Gastrocnemius medialis (tissue), 4 donors: ENCODE results near the gene PPP2R3C.

ENCODE experiments used
- POLR2A ChIP-seq, 2 donors: fragments of 450-650 bp; IDR thresholded peaks; one replicate each; pipeline ENCODE4 v1.6.1; 2017; ENCODE audit warnings: antibody characterized with exemption in 2 of 2, mild to moderate bottlenecking in 2 of 2, moderate library complexity in 2 of 2
- TF ChIP-seq, protein P1 (sequence below), 5 experiments: fragments of 450-650 bp in 3 of 5; fragments of 200-600 bp in 2 of 5; sonication (generic) in 2 of 5; IDR thresholded peaks in 4 of 5; conservative IDR thresholded peaks in 1 of 5; 1 replicate in 4 of 5; 2 replicates in 1 of 5; pipeline ENCODE4 v1.5.1; 2016 to 2019; ENCODE audit warnings: antibody characterized with exemption in 5 of 5, mild to moderate bottlenecking in 3 of 5, moderate library complexity in 3 of 5

DNA sequence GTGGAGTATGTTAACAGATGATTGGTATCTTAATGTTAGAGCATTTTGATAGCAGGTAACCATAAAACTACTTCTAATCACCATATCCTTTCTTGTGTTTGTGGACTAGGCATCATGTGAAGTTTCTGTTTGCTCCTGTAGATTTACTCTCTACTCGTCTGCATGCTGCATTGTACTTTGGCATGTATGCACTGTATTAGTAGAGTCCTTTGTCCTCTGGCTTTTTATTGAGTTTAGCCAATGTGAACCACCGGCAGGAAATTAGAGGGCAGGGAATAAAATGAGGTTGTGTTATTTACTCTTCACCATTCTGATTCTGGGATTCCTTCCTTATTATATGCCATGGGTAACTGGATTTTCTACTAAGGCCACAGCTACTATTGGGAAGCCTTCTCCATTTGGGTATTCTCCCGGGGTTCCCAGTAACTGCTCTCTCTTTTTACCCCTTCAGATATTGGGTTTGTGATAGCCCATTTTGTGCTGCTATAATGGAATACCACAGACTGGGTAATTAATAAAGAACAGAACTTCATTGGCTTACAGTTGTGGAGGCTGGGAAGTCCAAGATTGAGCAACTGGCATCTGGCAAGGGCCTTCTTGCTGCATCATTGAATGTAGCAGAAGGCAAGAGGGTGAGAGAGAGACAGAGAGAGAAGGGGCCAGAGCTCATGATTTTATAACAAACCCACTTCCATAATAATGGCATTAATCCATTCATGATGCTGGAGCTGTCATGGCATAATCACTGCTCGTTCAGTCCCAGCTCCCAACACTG is 53.4 kb downstream of the PPP2R3C start:
- TF ChIP-seq, protein P1, sequence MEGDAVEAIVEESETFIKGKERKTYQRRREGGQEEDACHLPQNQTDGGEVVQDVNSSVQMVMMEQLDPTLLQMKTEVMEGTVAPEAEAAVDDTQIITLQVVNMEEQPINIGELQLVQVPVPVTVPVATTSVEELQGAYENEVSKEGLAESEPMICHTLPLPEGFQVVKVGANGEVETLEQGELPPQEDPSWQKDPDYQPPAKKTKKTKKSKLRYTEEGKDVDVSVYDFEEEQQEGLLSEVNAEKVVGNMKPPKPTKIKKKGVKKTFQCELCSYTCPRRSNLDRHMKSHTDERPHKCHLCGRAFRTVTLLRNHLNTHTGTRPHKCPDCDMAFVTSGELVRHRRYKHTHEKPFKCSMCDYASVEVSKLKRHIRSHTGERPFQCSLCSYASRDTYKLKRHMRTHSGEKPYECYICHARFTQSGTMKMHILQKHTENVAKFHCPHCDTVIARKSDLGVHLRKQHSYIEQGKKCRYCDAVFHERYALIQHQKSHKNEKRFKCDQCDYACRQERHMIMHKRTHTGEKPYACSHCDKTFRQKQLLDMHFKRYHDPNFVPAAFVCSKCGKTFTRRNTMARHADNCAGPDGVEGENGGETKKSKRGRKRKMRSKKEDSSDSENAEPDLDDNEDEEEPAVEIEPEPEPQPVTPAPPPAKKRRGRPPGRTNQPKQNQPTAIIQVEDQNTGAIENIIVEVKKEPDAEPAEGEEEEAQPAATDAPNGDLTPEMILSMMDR (IDR thresholded peaks at IDR 0.05 in 4 of 5, conservative IDR thresholded peaks at IDR 0.05 in 1 of 5), result no peak
- TF ChIP-seq POLR2A (IDR thresholded peaks at IDR 0.05), result no peak
